GM23338 (cell line): Measurements from ENCODE around the gene FOXD4L6.
"Not testable (repeated sequence)": the region's sequence is repeated elsewhere in the genome, so short reads cannot be mapped to it uniquely, and the experiment has no call there.

Experiments used
- CREB1 ChIP-seq: fragments of 250-450 bp; sonication (Bioruptor Pico); IDR thresholded peaks from 2 replicates; pipeline ENCODE4 v1.5.0; 2020; ENCODE audit warnings: low read depth, mild to moderate bottlenecking, moderate library complexity
- CTCF ChIP-seq, 2 experiments: fragments of 200-600 bp in 1 of 2; sonication (generic) in 1 of 2; conservative IDR thresholded peaks; 2 replicates each; pipeline versions ENCODE4 v1.5.1 to v1.6.1; 2016 to 2017; ENCODE audit warnings: antibody characterized with exemption in 2 of 2, low read depth in 2 of 2, mild to moderate bottlenecking in 2 of 2, moderate library complexity in 1 of 2
- ETS1 ChIP-seq: IDR thresholded peaks from 2 replicates; pipeline ENCODE4 v1.6.1; 2016; ENCODE audit warnings: antibody characterized with exemption
- EZH2 ChIP-seq: fragments of 200-600 bp; sonication (generic); IDR thresholded peaks from one replicate; pipeline ENCODE4 v1.8.0; 2017; ENCODE audit warnings: antibody characterized with exemption, mild to moderate bottlenecking, low read depth; ENCODE audit not compliant: unreplicated experiment
- EZH2phosphoT487 ChIP-seq: fragments of 200-600 bp; sonication (generic); IDR thresholded peaks from one replicate; pipeline ENCODE4 v1.8.1; 2018; ENCODE audit warnings: antibody characterized with exemption; ENCODE audit not compliant: unreplicated experiment
- JUNB ChIP-seq: IDR thresholded peaks from one replicate; pipeline ENCODE4 v1.6.1; 2016; ENCODE audit warnings: antibody characterized with exemption; ENCODE audit not compliant: unreplicated experiment
- NANOG ChIP-seq: IDR thresholded peaks from 2 replicates; pipeline ENCODE4 v1.6.1; 2016; ENCODE audit warnings: antibody characterized with exemption, borderline replicate concordance
- POLR2AphosphoS5 ChIP-seq: IDR thresholded peaks from 2 replicates; pipeline ENCODE4 v1.6.1; 2016; ENCODE audit warnings: antibody characterized with exemption, low read depth
- REST ChIP-seq: IDR thresholded peaks from one replicate; pipeline ENCODE4 v1.6.1; 2018; ENCODE audit warnings: antibody characterized with exemption; ENCODE audit not compliant: unreplicated experiment
- STAT1 ChIP-seq: IDR thresholded peaks from one replicate; pipeline ENCODE4 v1.6.1; 2016; ENCODE audit warnings: antibody characterized with exemption; ENCODE audit not compliant: unreplicated experiment
- ZNF114 ChIP-seq: fragments of 250-450 bp; sonication (Bioruptor Pico); IDR thresholded peaks from 2 replicates; pipeline ENCODE4 v1.5.0; 2020; ENCODE audit warnings: mild to moderate bottlenecking, moderate library complexity
- ZNF331 ChIP-seq: fragments of 250-450 bp; sonication (Bioruptor Pico); IDR thresholded peaks from 2 replicates; pipeline ENCODE4 v1.5.0; 2020; ENCODE audit warnings: low read depth, mild to moderate bottlenecking, moderate library complexity
- TF ChIP-seq, protein P1 (sequence below): fragments of 250-450 bp; sonication (Bioruptor Pico); IDR thresholded peaks from 2 replicates; pipeline ENCODE4 v1.5.0; 2020; ENCODE audit warnings: mild to moderate bottlenecking, moderate library complexity

DNA sequence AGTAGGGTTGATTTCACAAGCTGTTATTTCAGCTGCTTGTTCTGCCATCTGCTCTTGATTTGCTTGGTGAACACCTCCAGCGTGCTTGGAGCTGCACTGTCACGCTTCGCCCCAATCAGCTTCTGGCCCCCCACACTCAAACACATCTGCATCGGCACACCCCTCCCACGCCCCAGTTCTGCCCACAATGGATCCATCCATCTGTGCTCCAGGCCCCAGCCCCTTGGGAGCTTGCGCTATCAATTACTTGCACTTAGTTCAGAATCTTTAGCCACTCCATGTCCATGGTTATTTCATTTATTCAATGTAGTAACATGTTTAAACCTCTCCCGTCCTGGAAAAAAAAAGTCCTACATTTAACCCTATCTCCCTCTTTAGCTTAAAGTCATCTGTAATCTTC, 28.0 kb downstream of the FOXD4L6 start:
- not testable (repeated sequence) for TF ChIP-seq CTCF (conservative IDR thresholded peaks at IDR 0.05; ENCODE audit: low read depth in 2 of 2); EZH2; POLR2AphosphoS5; EZH2phosphoT487; JUNB; ETS1; REST; ZNF331; NANOG; CREB1 (CRISPR knock-in tag); ZNF114; STAT1
- TF ChIP-seq, protein P1, sequence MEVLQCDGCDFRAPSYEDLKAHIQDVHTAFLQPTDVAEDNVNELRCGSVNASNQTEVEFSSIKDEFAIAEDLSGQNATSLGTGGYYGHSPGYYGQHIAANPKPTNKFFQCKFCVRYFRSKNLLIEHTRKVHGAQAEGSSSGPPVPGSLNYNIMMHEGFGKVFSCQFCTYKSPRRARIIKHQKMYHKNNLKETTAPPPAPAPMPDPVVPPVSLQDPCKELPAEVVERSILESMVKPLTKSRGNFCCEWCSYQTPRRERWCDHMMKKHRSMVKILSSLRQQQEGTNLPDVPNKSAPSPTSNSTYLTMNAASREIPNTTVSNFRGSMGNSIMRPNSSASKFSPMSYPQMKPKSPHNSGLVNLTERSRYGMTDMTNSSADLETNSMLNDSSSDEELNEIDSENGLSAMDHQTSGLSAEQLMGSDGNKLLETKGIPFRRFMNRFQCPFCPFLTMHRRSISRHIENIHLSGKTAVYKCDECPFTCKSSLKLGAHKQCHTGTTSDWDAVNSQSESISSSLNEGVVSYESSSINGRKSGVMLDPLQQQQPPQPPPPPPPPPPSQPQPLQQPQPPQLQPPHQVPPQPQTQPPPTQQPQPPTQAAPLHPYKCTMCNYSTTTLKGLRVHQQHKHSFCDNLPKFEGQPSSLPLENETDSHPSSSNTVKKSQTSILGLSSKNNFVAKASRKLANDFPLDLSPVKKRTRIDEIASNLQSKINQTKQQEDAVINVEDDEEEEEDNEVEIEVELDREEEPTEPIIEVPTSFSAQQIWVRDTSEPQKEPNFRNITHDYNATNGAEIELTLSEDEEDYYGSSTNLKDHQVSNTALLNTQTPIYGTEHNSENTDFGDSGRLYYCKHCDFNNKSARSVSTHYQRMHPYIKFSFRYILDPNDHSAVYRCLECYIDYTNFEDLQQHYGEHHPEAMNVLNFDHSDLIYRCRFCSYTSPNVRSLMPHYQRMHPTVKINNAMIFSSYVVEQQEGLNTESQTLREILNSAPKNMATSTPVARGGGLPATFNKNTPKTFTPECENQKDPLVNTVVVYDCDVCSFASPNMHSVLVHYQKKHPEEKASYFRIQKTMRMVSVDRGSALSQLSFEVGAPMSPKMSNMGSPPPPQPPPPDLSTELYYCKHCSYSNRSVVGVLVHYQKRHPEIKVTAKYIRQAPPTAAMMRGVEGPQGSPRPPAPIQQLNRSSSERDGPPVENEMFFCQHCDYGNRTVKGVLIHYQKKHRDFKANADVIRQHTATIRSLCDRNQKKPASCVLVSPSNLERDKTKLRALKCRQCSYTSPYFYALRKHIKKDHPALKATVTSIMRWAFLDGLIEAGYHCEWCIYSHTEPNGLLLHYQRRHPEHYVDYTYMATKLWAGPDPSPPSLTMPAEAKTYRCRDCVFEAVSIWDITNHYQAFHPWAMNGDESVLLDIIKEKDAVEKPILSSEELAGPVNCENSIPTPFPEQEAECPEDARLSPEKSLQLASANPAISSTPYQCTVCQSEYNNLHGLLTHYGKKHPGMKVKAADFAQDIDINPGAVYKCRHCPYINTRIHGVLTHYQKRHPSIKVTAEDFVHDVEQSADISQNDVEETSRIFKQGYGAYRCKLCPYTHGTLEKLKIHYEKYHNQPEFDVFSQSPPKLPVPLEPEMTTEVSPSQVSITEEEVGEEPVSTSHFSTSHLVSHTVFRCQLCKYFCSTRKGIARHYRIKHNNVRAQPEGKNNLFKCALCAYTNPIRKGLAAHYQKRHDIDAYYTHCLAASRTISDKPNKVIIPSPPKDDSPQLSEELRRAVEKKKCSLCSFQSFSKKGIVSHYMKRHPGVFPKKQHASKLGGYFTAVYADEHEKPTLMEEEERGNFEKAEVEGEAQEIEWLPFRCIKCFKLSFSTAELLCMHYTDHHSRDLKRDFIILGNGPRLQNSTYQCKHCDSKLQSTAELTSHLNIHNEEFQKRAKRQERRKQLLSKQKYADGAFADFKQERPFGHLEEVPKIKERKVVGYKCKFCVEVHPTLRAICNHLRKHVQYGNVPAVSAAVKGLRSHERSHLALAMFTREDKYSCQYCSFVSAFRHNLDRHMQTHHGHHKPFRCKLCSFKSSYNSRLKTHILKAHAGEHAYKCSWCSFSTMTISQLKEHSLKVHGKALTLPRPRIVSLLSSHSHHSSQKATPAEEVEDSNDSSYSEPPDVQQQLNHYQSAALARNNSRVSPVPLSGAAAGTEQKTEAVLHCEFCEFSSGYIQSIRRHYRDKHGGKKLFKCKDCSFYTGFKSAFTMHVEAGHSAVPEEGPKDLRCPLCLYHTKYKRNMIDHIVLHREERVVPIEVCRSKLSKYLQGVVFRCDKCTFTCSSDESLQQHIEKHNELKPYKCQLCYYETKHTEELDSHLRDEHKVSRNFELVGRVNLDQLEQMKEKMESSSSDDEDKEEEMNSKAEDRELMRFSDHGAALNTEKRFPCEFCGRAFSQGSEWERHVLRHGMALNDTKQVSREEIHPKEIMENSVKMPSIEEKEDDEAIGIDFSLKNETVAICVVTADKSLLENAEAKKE (CRISPR knock-in tag): not testable (repeated sequence)
